Measurements from ENCODE around the gene MRM1. TPM values are rescaled to one million over a fixed set of nuclear protein-coding genes. Genes with fewer than 3 reads are reported as not detected.

The MRM1 gene
- polyA plus RNA-seq, 2 of the 4 experiments (the other 2 are of a cell fraction) = 12.7 to 21.7 TPM

GRCh38 chr17:36553459-36553858, 47.9 kb upstream of the MRM1 start:
- ATAC-seq (no peak), DNase-seq (ENCODE audit: low read depth in 1 of 2, low spot score in 1 of 2) (no peak), FAIRE-seq (no peak)
- TF ChIP-seq FOXS1 (CRISPR knock-in tag; IDR thresholded peaks at IDR 0.05) (no peak), HES2 (IDR thresholded peaks at IDR 0.05) (no peak), MYC (IDR thresholded peaks at IDR 0.05; ENCODE audit: borderline replicate concordance, low read length) (no peak), MAX (IDR thresholded peaks at IDR 0.05) (no peak), NFE2L2 (conservative IDR thresholded peaks at IDR 0.05; ENCODE audit: low read length) (no peak), FOSL2 (IDR thresholded peaks at IDR 0.05) (no peak), FOSL2 (CRISPR knock-in tag; IDR thresholded peaks at IDR 0.05) (no peak)
- Histone ChIP-seq H3K4me2 (no peak overlapping the region), H3K4me3 (no peak overlapping the region), H3K4me1 (peaks cover 7% of the 10 kb centered on the region; the same call in 2 of the 3 replicates), H3K9me3 (no peaks in the 10 kb centered on the region), H3K27ac (no peak overlapping the region)
- POLR2A ChIA-PET = no interaction called here
- 85% methylated on average over 3 of the region's 3 CpGs for WGBS (ENCODE audit: missing lambda C conversion rate)
- CTCF ChIA-PET = interaction anchor here (4.3 kb wide), 1 partner anchor 11 kb away, joined by 12 read pairs; no protein-coding TSS in a partner anchor

- H3K27ac ChIP-seq = no peak overlapping the region
- FAIRE-seq (no peak), ATAC-seq (no peak), DNase-seq (ENCODE audit: low read depth in 1 of 2, low spot score in 1 of 2) (no peak)
- H3K4me3 ChIP-seq = no peak overlapping the region
- no peaks in the 10 kb centered on the region for H3K9me3 ChIP-seq
- H3K4me1 ChIP-seq = no peaks in the 10 kb centered on the region
- POLR2A ChIA-PET = no interaction called here
- 91% methylated on average over 4 of the region's 4 CpGs for WGBS (ENCODE audit: missing lambda C conversion rate)
- TF ChIP-seq TP53 (CRISPR knock-in tag; IDR thresholded peaks at IDR 0.05) = no peak
- H3K4me2 ChIP-seq = no peak overlapping the region
- CTCF ChIA-PET = interaction anchor here (0.7 to 1.4 kb wide), 3 partner anchors 32 to 482 kb away, joined by 3 to 6 read pairs (median 4); partner anchors contain the start of genes MYO19 and PIGW
Measured at GRCh38 chr17:36566081-36566480, 35.3 kb upstream of the MRM1 start.

GRCh38 chr17:36575028-36575427, 26.4 kb upstream of the MRM1 start:
- H3K27ac ChIP-seq = no peak overlapping the region
- no peak overlapping the region for H3K4me2 ChIP-seq
- FAIRE-seq (no peak), DNase-seq (ENCODE audit: low read depth in 1 of 2, low spot score in 1 of 2) (no peak), ATAC-seq (no peak)
- no peaks in the 10 kb centered on the region for H3K9me3 ChIP-seq
- H3K4me1 ChIP-seq = no peaks in the 10 kb centered on the region
- H3K4me3 ChIP-seq = no peak overlapping the region
- ChIA-PET POLR2A (interaction anchor here (1.0 kb wide), 1 partner anchor 27 kb away, joined by 3 read pairs; the partner anchor contains the start of gene MRM1), CTCF (interaction anchor here (1.0 kb wide), 1 partner anchor 8 kb away, joined by 3 read pairs; no protein-coding TSS in a partner anchor)
- TF ChIP-seq POLR2AphosphoS2 (conservative IDR thresholded peaks at IDR 0.05; ENCODE audit: low read length) (0 out of 2 replicates have a peak, but pooled peaks have one; percentile 60), TP53 (CRISPR knock-in tag; IDR thresholded peaks at IDR 0.05) (no peak)
- WGBS (ENCODE audit: missing lambda C conversion rate) = 95% methylated on average over 12 of the region's 12 CpGs

GRCh38 chr17:36576793-36577192, 24.6 kb upstream of the MRM1 start:
- ATAC-seq (no peak), FAIRE-seq (no peak), DNase-seq (ENCODE audit: low read depth in 1 of 2, low spot score in 1 of 2) (no peak)
- H3K27ac ChIP-seq = no peak overlapping the region
- TF ChIP-seq CTCF (IDR thresholded peaks at IDR 0.05) = no peak
- no peak for TF ChIP-seq CEBPB (IDR thresholded peaks at IDR 0.05)
- TF ChIP-seq HEYL (CRISPR knock-in tag; IDR thresholded peaks at IDR 0.05) = no peak
- TF ChIP-seq EHF (CRISPR knock-in tag; IDR thresholded peaks at IDR 0.05) = no peak
- H3K4me3 ChIP-seq = no peak overlapping the region
- 89% methylated on average over 2 of the region's 2 CpGs for WGBS (ENCODE audit: missing lambda C conversion rate)
- CTCF ChIA-PET = interaction anchor here (0.5 to 1.1 kb wide), 2 partner anchors 19 to 37 kb away, joined by 4 read pairs; no protein-coding TSS in a partner anchor
- no peaks in the 10 kb centered on the region for H3K4me1 ChIP-seq
- POLR2A ChIA-PET = no interaction called here
- H3K9me3 ChIP-seq = no peaks in the 10 kb centered on the region
- H3K4me2 ChIP-seq = no peak overlapping the region

- FAIRE-seq = no peak
- TF ChIP-seq KDM5A (IDR thresholded peaks at IDR 0.05) (no peak), RARB (CRISPR knock-in tag; IDR thresholded peaks at IDR 0.05) (no peak), REST (IDR thresholded peaks at IDR 0.05) (no peak), HES2 (IDR thresholded peaks at IDR 0.05) (no peak), ESRRA (IDR thresholded peaks at IDR 0.05; ENCODE audit: borderline replicate concordance, low read length) (no peak), CEBPB (IDR thresholded peaks at IDR 0.05) (no peak)
- H3K9me3 ChIP-seq = no peaks in the 10 kb centered on the region
- ChIA-PET POLR2A (interaction anchor here (1.5 kb wide), 1 partner anchor 43 kb away, joined by 3 read pairs; the partner anchor contains the start of gene PIGW), CTCF (interaction anchor here (0.8 to 1.4 kb wide), 4 partner anchors 24 to 609 kb away, joined by 3 to 5 read pairs (median 4); no protein-coding TSS in a partner anchor)
- H3K4me3 ChIP-seq = no peak overlapping the region
- no peak for ATAC-seq
- no peak overlapping the region for H3K27ac ChIP-seq
- H3K4me1 ChIP-seq = no peaks in the 10 kb centered on the region
- 92% methylated on average over 2 of the region's 2 CpGs for WGBS (ENCODE audit: missing lambda C conversion rate)
- H3K4me2 ChIP-seq = no peak overlapping the region
- DNase-seq (ENCODE audit: low read depth in 1 of 2, low spot score in 1 of 2) = no peak
Measured at GRCh38 chr17:36578671-36579070, 22.7 kb upstream of the MRM1 start.
